ENCODE measurements around the gene TMEM51.

Gene TMEM51

DNA sequence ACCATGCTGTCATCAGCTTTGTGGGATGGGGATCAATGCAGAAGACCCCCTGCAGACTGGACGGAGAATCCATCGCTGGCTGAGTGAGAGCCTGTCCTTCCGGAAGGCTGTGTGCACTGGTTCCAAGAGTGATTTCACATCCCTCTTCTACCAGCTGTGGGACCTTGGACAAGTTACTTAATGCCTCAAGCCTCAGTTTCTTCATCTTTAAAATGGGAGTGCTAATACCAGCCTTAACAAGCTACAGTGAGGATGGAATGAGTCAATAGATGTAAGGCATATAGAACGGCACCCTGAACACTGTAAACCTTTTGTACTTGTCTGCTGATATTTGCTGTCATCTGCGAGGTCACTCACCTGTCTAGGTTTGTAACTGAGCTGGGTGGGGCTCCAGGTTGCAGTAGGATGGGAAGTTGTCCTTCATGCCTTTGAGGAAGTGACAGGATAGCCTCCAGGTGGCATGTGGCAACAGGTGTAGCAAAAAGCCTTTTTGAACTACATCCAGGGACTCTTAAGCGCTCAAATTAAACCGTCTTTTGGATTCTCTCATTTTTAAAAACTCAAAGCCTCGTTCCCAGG is 27.5 kb downstream of the TMEM51 start:
- DNase-seq (ENCODE audit: low read depth): no peak
- no peak overlapping the region for H3K4me3 ChIP-seq (ENCODE audit: low read length)
- TF ChIP-seq, protein P1, sequence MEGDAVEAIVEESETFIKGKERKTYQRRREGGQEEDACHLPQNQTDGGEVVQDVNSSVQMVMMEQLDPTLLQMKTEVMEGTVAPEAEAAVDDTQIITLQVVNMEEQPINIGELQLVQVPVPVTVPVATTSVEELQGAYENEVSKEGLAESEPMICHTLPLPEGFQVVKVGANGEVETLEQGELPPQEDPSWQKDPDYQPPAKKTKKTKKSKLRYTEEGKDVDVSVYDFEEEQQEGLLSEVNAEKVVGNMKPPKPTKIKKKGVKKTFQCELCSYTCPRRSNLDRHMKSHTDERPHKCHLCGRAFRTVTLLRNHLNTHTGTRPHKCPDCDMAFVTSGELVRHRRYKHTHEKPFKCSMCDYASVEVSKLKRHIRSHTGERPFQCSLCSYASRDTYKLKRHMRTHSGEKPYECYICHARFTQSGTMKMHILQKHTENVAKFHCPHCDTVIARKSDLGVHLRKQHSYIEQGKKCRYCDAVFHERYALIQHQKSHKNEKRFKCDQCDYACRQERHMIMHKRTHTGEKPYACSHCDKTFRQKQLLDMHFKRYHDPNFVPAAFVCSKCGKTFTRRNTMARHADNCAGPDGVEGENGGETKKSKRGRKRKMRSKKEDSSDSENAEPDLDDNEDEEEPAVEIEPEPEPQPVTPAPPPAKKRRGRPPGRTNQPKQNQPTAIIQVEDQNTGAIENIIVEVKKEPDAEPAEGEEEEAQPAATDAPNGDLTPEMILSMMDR (conservative IDR thresholded peaks at IDR 0.05; ENCODE audit: low read length): no peak

- TF ChIP-seq, protein P1 (conservative IDR thresholded peaks at IDR 0.05; ENCODE audit: low read length): no peak
- no peak overlapping the region for H3K4me3 ChIP-seq (ENCODE audit: low read length)
- DNase-seq (ENCODE audit: low read depth): no peak
Observed at GRCh38 chr1:15181564-15181963, 28.0 kb downstream of the TMEM51 start.

GRCh38 chr1:15184436-15185241 is 31.1 kb downstream of the TMEM51 start:
- TF ChIP-seq, protein P1 (conservative IDR thresholded peaks at IDR 0.05; ENCODE audit: low read length): no peak
- no peak for DNase-seq (ENCODE audit: low read depth)
- no peak overlapping the region for H3K4me3 ChIP-seq (ENCODE audit: low read length)

DNA sequence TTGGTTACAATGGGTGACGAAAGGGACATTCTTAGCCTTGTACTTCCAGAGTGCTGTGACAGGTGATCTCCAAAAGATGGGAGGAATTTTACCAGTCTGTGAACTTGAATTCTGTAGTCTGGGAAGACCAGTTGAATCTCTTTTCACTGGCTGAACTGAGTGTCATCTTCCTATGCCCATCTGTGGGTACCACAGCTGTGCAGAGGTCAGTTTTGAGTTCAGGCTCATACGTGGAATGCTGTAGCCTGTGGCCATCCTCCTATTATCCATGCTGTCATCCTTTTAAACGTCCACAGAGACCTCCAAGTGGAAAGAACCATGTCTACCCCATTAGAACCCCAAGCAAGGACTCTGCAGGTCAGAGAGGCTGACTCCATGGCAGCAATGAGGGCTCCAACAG is 32.1 kb downstream of the TMEM51 start:
- DNase-seq (ENCODE audit: low read depth): no peak
- TF ChIP-seq, protein P1 (conservative IDR thresholded peaks at IDR 0.05; ENCODE audit: low read length): no peak
- H3K4me3 ChIP-seq (ENCODE audit: low read length): no peak overlapping the region

- no peak for DNase-seq (ENCODE audit: low read depth)
- H3K4me3 ChIP-seq (ENCODE audit: low read length): no peak overlapping the region
Observed at GRCh38 chr1:15186073-15186845, 32.7 kb downstream of the TMEM51 start.

DNA sequence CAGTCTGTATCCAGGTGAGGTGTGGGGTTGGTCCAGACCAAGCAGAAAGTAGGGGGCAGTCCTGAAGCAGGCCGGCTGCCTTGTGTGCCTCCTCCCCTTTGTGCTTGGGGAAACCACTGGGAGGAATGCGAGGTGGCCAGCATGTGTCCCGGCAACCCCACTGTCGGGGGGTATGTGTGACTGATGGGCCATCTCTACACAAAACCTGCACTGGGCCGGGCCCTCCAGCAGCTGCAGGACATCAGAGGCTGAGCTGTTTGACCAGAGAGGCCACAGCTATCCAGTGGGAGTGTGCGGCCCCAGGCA is 33.3 kb downstream of the TMEM51 start:
- H3K4me3 ChIP-seq (ENCODE audit: low read length): no peak overlapping the region
- DNase-seq (ENCODE audit: low read depth): no peak
- TF ChIP-seq, protein P1 (conservative IDR thresholded peaks at IDR 0.05; ENCODE audit: low read length): no peak

More at GRCh38 chr1:15186073-15186845, 32.7 kb downstream of the TMEM51 start:
- TF ChIP-seq, protein P1 (conservative IDR thresholded peaks at IDR 0.05; ENCODE audit: low read length): no peak
